GM18858 (cell line): ENCODE data around the gene FANCC.

ENCODE experiments used
- ATAC-seq: cut with Tn5 transposase; IDR thresholded peaks from one replicate; pipeline ENCODE4 v1.9.1; 2021; ENCODE audit not compliant: unreplicated experiment

The FANCC gene

GRCh38 chr9:95127249-95128176 is 190.0 kb downstream of the FANCC start:
- ATAC-seq, result no peak

GRCh38 chr9:95126739-95127138 is 190.8 kb downstream of the FANCC start:
- ATAC-seq, result no peak

- no peak for ATAC-seq
Observed at GRCh38 chr9:95125652-95126051, 191.9 kb downstream of the FANCC start.

DNA sequence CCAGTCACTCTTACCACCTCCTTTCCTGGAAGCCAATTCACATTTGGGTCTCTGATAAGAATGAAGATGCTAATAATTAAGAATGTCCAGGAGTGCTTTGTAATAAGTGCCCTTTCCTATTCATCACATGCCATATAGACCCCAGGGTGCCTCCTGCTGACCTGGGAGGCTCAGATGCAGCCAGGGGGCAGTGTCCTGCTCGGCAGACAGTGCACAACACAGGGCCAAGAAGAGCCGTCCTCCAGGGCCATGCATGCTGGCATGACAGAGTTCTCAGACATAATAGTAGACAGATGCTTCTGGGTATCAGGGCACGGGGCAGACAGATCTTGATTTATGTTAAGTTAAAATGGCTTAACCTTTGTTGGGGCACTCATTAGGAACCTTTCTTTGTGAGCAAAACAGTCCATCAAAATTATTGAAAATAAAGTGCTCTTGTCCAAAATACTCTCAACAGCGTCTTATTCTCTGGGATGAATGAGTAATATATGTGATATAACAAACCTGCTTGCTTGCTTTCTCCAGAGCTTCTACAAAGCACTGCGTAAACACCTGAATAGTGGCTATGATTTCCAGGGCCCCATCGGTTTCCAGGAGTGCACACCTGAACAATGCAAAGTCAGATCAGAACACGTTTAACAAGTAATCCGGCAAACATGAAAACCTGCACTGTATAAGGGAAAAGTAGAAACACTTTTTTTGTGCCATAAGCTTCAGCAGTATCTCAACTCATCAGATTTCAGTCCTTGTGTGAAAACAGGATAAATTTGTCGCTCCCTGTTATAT is 192.7 kb downstream of the FANCC start:
- ATAC-seq, result no peak

DNA sequence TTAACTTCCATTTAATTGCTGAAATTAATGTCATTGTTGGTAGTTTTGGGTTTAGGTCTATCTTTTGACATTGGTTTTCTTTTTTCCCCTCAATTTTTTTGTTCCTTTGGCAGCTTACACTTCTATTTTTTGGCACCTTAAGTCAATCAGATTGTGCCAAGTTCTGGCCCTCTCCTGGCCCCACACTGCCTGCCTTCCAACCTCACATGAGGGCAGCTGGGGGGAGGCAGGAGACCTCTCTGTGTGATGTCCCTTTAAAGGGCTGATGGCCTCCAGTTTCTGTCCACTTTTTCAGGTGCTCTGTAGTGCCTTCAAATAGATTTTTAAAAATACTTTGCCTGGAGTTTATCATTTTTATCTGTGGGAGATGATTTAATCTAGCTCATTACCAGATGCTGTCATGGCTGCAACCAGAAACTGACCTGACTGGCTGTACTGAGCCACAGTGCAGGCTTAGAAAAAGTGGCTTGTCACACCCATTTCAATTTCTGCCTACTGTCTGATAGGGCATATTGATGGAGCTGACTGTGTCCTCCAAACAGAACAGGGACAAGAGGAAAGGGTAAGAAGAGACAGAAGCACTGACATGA is 196.6 kb downstream of the FANCC start:
- no peak for ATAC-seq

- no peak for ATAC-seq
Observed at GRCh38 chr9:95118596-95118995, 198.9 kb downstream of the FANCC start.

- no peak for ATAC-seq
Observed at GRCh38 chr9:95116808-95117204, 200.7 kb downstream of the FANCC start.

DNA sequence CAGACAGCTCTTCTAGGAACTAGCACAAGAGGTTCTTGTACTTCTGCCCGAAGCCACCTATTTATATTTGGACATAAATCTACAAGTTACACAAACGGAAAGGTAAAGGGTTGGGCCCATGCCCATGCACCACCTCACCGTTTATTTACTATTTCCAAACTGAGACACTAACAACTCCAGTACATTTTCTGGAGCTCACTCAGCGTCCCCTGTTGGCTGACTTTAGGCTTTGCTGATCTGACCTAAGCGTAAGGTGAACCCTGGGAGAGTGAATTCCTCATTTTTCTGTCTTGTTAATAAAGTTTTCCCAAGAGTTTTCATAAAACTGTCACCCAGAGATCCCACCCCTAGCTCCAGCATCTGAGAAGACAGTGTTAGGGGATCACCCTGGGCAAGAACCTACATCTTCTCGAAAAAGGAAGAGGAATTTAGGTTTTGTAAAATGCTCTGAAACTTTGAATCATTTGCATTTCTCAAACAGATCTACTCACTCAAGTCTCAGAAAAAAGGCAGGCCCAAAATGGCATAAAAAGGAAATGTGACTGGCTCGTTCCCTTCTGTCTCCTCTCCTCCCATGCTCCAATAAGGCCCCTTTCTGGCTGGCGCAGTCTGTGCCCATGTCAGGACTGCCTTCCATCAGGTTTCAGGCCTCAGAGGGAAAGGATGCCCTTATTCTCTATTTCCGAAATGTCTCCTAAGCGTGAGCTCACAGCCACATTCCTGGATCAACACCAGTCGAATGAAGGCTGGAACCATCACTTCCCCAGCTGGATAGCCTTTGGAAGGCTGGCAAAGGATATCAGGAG is 201.3 kb downstream of the FANCC start:
- no peak for ATAC-seq

GRCh38 chr9:95115104-95115503 is 202.4 kb downstream of the FANCC start:
- no peak for ATAC-seq

- no peak for ATAC-seq
Observed at GRCh38 chr9:95112436-95113280, 204.9 kb downstream of the FANCC start.

DNA sequence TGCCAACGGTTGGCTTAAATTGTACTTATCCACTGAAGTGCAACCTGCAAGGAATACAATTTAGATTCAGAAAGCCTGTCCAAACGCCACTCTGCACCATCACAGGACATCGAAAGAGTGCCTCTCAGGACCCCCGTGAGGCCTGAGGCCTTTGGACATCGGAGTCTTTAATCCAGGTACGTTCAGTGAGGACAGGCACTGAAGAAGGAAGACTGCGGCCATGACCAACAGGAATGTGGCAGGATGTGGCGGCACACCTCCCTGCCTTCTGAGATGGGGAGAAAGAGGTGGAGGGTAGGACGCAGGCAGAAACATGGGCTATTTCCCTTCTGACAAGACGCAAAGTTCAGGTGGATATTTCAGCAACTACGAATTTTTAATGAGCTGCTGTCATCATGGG is 205.8 kb downstream of the FANCC start:
- ATAC-seq, result no peak

DNA sequence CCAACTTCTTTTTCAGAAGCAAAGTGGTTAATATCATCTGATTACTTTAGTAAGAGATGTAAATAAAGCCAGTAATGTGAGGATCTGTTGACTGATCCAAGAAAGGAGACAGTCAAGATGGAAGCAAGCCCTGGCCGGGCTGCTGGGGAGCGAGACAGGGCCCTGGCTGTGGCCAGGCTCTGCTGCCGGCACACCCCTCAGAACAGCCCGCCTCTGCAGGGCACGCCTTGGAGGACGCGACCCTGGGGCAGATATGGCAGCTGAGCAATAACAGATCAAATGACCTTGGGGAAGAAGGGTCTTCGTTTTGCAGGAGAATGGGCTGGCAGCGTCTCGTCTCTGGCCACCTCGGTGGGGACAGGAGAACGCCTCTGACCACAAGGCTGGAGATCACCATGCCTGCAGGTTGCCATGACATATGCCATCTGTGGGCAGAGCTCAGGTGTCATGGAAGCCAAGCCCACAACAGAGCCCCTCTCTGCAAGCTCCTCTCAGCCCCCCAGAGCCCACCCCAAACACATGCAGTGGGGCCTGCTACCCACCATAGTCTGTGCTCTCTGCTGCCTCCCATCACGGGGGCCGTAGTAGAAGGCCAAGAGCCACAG is 206.5 kb downstream of the FANCC start:
- no peak for ATAC-seq

GRCh38 chr9:95109456-95109855 is 208.1 kb downstream of the FANCC start:
- ATAC-seq, result no peak

- ATAC-seq, result no peak
Observed at GRCh38 chr9:95108777-95109176, 208.7 kb downstream of the FANCC start.

DNA sequence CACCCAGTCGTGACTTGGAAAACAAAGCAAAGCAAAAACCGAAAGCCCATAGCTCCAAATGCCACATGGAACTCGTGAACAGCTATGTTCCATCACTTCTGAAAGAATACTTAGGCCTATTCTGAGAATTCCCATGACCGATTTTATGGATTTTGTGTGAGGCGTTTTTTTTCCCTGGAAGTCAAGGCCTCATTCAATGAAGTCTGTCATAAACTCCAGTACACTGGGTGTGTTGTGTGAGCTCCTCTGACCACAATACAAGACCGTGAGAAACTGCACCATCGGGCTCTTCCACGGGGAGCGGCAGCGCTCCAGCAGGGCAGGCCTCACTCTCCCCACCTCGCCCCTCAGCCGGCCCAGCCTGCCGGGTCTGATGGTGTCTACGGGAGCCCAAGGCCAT is 209.5 kb downstream of the FANCC start:
- no peak for ATAC-seq

DNA sequence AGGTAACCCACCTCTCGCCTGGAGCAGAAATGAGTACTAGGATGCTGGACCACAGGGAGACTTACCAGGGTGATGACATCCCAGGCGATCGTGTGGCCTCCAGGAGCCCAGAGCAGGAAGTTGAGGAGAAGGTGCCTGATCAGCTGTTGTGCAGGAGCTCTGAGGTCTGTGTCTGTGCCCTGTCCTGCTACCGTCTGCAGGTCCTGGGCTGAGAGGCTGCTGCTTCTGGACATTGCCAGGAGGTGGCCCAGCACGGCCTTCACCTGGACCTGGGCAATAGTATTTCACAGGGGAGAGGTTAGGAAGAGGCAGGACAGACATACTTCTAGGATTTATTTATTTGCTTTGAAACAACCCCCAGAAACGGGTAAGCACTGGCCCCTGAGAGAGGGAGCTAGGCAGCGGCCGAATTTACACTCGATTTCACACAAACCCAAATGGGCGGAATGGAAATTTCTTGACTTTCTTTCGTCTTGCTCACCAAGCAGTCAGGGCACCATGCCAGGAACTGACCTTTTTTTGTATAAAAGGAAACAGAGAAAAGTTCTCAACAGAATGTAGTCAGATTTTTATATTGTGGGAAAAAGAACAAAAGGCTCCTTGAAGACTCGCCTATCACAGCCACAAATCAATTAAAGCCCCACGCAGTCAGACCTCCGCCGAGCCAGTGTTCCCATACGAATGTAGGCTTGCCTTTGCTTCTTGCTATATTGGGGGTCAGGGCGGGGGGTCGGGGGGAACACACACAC is 210.3 kb downstream of the FANCC start:
- no peak for ATAC-seq

DNA sequence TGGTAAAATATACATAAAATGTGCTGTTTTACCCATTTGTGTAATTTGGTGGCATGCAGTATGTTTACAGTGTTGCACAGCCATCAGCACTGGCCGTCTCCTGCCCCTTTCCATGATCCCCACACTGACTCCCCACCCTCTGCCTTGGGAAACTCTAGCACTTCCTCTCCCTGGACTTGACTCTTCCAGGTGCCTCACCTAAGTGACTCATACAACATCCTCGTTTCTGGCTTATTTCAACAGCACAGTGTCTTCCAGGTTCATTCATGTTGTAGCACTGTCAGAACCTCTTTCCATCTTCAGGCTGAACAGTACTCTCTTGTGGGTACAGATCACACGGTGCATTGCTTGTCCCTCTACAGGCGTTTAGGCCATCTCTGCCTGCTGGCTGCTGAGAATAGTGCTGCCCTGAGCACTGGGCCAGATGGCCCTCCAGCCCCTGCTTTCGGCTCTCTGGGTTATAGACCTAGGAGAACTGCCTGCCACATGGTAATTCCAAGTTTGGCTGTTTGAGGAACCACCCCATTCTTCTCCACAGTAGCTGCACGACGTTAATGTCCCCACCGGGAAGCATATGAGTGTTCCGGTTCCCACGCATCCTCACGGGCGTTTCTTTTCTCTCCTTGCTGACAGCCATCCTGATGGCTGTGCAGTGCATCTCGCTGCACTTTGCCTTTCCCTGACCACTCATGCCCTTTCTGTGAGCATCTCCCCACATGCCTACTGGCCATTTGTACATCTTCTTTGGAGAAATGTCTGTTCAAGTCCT is 211.8 kb downstream of the FANCC start:
- no peak for ATAC-seq

DNA sequence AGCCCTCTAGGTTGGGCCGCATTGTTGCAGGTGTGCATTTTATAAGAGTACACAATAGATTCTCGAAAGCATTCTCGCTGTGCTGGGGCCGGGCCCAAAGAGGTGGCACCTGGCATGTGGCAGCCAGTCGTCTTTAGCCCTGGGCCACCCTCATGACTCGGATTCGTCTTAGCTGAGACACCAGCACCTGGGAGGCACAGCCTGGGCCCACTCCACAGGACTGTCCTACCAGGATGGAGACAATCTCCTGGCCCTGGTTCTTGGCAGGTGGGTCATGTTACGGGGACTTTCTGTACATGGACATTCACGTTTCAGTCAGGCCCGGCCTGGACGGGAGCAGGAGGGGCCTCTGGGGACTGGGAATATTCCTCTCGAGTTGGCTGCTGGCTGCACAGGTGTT is 212.5 kb downstream of the FANCC start:
- ATAC-seq, result no peak
